Ovary (tissue), 9 donors: ENCODE data around the gene CAB39. TPM values are rescaled to one million over a fixed set of nuclear protein-coding genes. Genes with fewer than 3 reads are reported as not detected.

Experiments
- DNase-seq, 5 donors: peaks; one replicate each; pipeline ENCODE4 v3.0.0-alpha.2; 2019 to 2020
- H3K27ac ChIP-seq, 2 donors: fragments of 200-600 bp; one replicate each; pipeline versions ENCODE4 v1.5.1 to v1.8.0; 2019 to 2022
- H3K27me3 ChIP-seq: fragments of 200-600 bp; one replicate; pipeline ENCODE4 v1.8.0; 2022
- H3K36me3 ChIP-seq: fragments of 200-600 bp; sonication (generic); one replicate; pipeline ENCODE4 v1.5.1; 2019
- H3K4me1 ChIP-seq: one replicate; pipeline ENCODE4 v1.8.1; 2013; ENCODE audit warnings: mild to moderate bottlenecking, moderate library complexity; ENCODE audit not compliant: insufficient read depth
- H3K4me3 ChIP-seq: fragments of 200-600 bp; sonication (generic); one replicate; pipeline ENCODE4 v1.5.1; 2017
- H3K9me3 ChIP-seq, 2 donors: fragments of 200-600 bp in 1 of 2; sonication (generic) in 1 of 2; one replicate each; pipeline versions ENCODE4 v1.5.1 to v1.8.1; 2013 to 2019; ENCODE audit warnings: mild to moderate bottlenecking in 1 of 2, moderate library complexity in 1 of 2
- EP300 ChIP-seq: sonication (generic); formaldehyde crosslinking; IDR thresholded peaks from one replicate; pipeline ENCODE4 v1.6.1; 2017; ENCODE audit warnings: antibody characterized with exemption
- POLR2A ChIP-seq: fragments of 450-650 bp; IDR thresholded peaks from one replicate; pipeline ENCODE4 v1.6.1; 2017; ENCODE audit warnings: antibody characterized with exemption, mild to moderate bottlenecking, moderate library complexity
- WGBS, 3 donors: extraction: QIAGEN DNeasy Blood & Tissue Kit in 1 of 3; methylation state at CpG; one replicate each; pipeline versions ENCODE4 v1.1.5 to v1.1.7; 2013 to 2017; 5-methylcytosine and 5-hydroxymethylcytosine counted together
- intact Hi-C, 4 donors: fragments of 100-400 bp; cut with DNase I; formaldehyde crosslinking; loops; one replicate each; pipeline versions ENCODE4 v1.11.0 to v1.15.1; 2022 to 2023
- polyA plus RNA-seq, 2 donors: library from polyadenylated mRNA; stranded (reverse); fragments of 200-250 nt in 1 of 2; fragments of 350-450 nt in 1 of 2; fragmentation: Illumina TruSeq in 1 of 2; extraction: RNeasy Lipid Tissue Mini Kit (QIAGEN cat#74804) in 1 of 2; gene quantifications; one replicate each; pipeline ENCODE4 v1.2.3, GENCODE V29; 2013 to 2014
- total RNA-seq, 7 donors: library from RNA; depleted of rRNA in 2 of 7; stranded (reverse); fragments of >200 nt in 2 of 7; fragmentation: NEBNext Ultra II Directional in 3 of 7; extraction: Animal tissue kit (Norgen Biotek cat#: 25700) in 3 of 7; gene quantifications; one replicate each; pipeline versions ENCODE4 v1.1.0 to v1.2.4, GENCODE V29; 2016 to 2023
- TF ChIP-seq, protein P1 (sequence below), 3 donors: fragments of 450-650 bp in 2 of 3; fragments of 200-600 bp in 1 of 3; IDR thresholded peaks; one replicate each; pipeline versions ENCODE4 v1.5.1 to v1.8.0; 2016 to 2022; ENCODE audit warnings: antibody characterized with exemption in 3 of 3, mild to moderate bottlenecking in 1 of 3
- donor health status: DM: no; HTN: no; CAD: no; lungs with moderate emphysema.
- donor health status: DM: no; HTN: no; CAD: no.
- donor health status: Bipolar disorder and iron deficiency.
- donor health status: DM: yes; HTN: yes; CAD: no.
- donor health status: DM: no; HTN: no; CAD: no.
- donor health status: DM: yes; HTN: yes; CAD: no.

CAB39 gene
- total and polyA plus RNA-seq, 9 donors = 24.8 to 64.4 (median 50.4) TPM

- no peaks in the 10 kb centered on the region for H3K9me3 ChIP-seq
- H3K27ac ChIP-seq = no peak overlapping the region
- H3K27me3 ChIP-seq = no peaks in the 10 kb centered on the region
- H3K4me3 ChIP-seq = no peak overlapping the region
- H3K4me1 ChIP-seq = no peaks in the 10 kb centered on the region
- no peaks in the 10 kb centered on the region for H3K36me3 ChIP-seq
- no peak for TF ChIP-seq POLR2A
- TF ChIP-seq, protein P1, sequence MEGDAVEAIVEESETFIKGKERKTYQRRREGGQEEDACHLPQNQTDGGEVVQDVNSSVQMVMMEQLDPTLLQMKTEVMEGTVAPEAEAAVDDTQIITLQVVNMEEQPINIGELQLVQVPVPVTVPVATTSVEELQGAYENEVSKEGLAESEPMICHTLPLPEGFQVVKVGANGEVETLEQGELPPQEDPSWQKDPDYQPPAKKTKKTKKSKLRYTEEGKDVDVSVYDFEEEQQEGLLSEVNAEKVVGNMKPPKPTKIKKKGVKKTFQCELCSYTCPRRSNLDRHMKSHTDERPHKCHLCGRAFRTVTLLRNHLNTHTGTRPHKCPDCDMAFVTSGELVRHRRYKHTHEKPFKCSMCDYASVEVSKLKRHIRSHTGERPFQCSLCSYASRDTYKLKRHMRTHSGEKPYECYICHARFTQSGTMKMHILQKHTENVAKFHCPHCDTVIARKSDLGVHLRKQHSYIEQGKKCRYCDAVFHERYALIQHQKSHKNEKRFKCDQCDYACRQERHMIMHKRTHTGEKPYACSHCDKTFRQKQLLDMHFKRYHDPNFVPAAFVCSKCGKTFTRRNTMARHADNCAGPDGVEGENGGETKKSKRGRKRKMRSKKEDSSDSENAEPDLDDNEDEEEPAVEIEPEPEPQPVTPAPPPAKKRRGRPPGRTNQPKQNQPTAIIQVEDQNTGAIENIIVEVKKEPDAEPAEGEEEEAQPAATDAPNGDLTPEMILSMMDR (IDR thresholded peaks at IDR 0.05) = no peak
- TF ChIP-seq EP300 = no peak
- DNase-seq = no peak
- intact Hi-C loops = no loop called here
- WGBS, 3 donors = 50 to 64% (median 62%) methylated on average over 2 of the region's 2 CpGs
Observed at GRCh38 chr2:230692760-230693159, 19.9 kb upstream of the CAB39 start.

DNA sequence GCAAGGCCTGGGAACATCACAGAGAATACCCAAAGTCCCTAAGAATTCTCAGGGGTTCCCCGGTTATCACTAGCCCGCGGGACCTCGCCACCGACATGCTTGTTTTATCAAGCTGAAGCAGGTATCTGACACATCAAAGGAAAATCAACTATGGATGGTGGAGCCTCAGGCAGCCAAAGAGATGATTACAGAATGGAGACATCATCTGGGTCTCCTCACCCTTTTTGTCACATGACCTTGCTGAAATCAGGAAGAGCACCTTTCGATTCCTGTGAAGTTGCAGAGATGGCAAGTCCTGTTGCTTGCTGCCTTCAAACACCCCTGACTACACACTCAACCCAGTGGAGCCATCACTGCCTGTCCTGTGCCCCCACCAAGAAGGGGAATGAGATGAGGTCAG is 19.2 kb upstream of the CAB39 start:
- intact Hi-C loops = no loop called here
- no peaks in the 10 kb centered on the region for H3K36me3 ChIP-seq

DNA sequence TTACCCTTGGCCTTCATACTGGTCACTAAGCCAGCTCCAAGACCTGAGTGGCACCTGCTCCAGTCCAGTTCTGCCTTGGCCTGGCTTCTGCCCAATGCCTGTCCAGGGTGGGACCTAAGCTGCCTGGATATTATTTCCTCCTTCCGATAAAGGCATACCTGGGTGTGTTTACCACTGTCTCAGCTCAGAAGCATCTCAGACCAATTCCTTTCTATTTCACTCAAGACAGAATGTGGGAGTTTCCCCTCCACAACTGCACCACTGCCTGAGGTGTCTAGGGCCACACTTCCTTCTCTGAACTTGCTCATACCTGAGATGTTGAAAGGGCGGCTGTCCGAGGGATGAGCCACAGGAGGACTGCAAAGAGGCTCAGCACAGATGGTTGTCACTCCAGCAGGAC is 18.4 kb upstream of the CAB39 start:
- DNase-seq = no peak
- Histone ChIP-seq H3K27me3 (no peaks in the 10 kb centered on the region), H3K4me1 (no peaks in the 10 kb centered on the region), H3K9me3 (no peaks in the 10 kb centered on the region), H3K27ac (no peak overlapping the region), H3K36me3 (no peaks in the 10 kb centered on the region), H3K4me3 (no peak overlapping the region)
- intact Hi-C loops = no loop called here
- WGBS, 3 donors = 93 to 98% (median 96%) methylated on average over 3 of the region's 3 CpGs
- no peak for TF ChIP-seq POLR2A
- TF ChIP-seq EP300 = no peak
- TF ChIP-seq, protein P1 (IDR thresholded peaks at IDR 0.05) = no peak

More for the DNA sequence above, 19.2 kb upstream of the CAB39 start:
- H3K9me3 ChIP-seq = no peaks in the 10 kb centered on the region
- no peak for DNase-seq
- no peak overlapping the region for H3K27ac ChIP-seq
- H3K4me1 ChIP-seq = no peaks in the 10 kb centered on the region
- H3K4me3 ChIP-seq = no peak overlapping the region
- WGBS, 3 donors = 93 to 96% (median 95%) methylated on average over 6 of the region's 6 CpGs
- TF ChIP-seq EP300 (no peak), POLR2A (no peak)
- TF ChIP-seq, protein P1 (IDR thresholded peaks at IDR 0.05) = no peak
- H3K27me3 ChIP-seq = no peaks in the 10 kb centered on the region

- intact Hi-C loops = no loop called here
- no peaks in the 10 kb centered on the region for H3K9me3 ChIP-seq
- TF ChIP-seq EP300 (no peak), POLR2A (no peak)
- TF ChIP-seq, protein P1 (IDR thresholded peaks at IDR 0.05) = no peak
- no peaks in the 10 kb centered on the region for H3K27me3 ChIP-seq
- H3K4me3 ChIP-seq = no peak overlapping the region
- no peak for DNase-seq
- H3K4me1 ChIP-seq = no peaks in the 10 kb centered on the region
- 90 to 91% (median 91%) methylated on average over 6 of the region's 6 CpGs for WGBS, 3 donors
- no peaks in the 10 kb centered on the region for H3K36me3 ChIP-seq
- no peak overlapping the region for H3K27ac ChIP-seq
Observed at GRCh38 chr2:230695551-230695950, 17.1 kb upstream of the CAB39 start.

DNA sequence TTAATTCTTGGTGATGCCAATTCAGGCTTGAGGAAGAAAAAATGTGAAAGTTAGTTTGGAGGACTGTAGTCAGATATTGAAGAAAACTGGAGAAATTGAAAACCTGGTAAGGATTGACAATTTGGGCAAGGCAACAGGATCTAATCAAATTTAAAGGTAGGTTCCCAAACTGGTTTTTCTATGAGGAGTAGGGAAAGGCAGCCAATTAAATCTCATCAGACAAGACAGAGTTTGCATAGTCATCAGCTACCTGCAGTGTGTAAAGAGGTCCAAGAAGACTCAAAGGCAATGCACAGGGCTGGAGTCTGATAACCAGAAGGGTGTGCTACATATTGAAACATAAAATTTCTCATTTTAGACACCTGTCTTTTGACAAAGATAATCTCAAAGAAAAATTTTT is 16.0 kb upstream of the CAB39 start:
- no peaks in the 10 kb centered on the region for H3K9me3 ChIP-seq
- intact Hi-C loops = no loop called here

More for the DNA sequence above, 16.0 kb upstream of the CAB39 start:
- Histone ChIP-seq H3K4me1 (no peaks in the 10 kb centered on the region), H3K27me3 (no peaks in the 10 kb centered on the region), H3K27ac (no peak overlapping the region), H3K4me3 (no peak overlapping the region), H3K36me3 (no peaks in the 10 kb centered on the region)
- TF ChIP-seq POLR2A (no peak), EP300 (no peak)
- TF ChIP-seq, protein P1 (IDR thresholded peaks at IDR 0.05) = no peak
- no peak for DNase-seq
